Middle frontal gyrus (tissue), 1 donor: ENCODE results near the gene SEC14L1.
"Not testable (repeated sequence)": the region's sequence is repeated elsewhere in the genome, so short reads cannot be mapped to it uniquely, and the experiment has no call there.

Source experiments
- DNase-seq: peaks from one replicate; pipeline ENCODE4 v3.0.0-alpha.2; 2015; ENCODE audit warnings: low spot score; ENCODE audit errors: extremely low spot score

Gene SEC14L1

DNA sequence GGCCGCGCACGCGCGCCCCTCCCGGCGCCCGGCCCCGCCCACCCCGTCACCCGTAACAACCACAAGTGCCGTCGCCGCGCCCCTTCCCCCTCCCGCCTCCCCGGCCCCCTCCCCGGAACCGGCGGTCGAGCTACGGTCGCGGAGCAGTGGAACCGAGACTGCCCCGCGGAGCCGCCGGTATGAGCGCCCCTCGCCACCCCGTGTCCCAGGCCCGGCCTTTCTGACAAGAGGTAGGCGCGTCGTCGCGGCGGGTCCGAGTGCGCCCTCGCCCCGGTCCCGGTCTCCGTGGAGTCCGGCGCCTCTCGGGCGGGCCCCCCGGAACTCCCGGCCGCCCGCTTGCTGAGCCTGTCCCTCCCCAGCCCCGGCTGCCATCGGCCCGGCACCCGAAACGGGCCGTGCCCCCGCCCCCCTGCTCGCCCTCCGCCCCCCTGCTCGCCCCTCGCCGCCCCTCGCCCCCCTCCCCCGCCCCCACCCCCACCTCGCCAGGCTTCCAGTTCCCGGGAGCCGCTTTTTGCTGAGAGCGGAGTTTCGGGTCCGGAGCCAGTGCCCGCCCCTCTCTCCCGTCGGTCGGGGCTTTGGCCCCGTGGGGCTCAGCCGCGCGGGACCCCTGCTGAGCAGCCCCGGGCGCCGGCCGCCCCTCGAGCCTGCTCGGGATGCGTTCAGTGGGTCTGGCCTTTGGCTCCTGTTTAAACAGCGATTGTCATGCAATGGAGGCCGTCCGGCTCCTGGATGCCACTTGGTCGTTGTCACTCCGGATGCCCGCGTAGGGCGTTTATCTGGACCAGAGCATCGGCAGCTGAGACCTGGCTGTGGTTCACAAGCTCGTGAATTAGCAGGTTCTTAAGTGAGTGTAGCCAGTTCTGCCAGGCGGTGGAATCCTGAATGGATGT lies at the start of gene SEC14L1:
SEC14L1 (plus strand) TSS at position 92 of the 890 bp plus-strand sequence. CDS start 2,628 bp downstream, outside the sequence.
- DNase-seq: no peak

DNA sequence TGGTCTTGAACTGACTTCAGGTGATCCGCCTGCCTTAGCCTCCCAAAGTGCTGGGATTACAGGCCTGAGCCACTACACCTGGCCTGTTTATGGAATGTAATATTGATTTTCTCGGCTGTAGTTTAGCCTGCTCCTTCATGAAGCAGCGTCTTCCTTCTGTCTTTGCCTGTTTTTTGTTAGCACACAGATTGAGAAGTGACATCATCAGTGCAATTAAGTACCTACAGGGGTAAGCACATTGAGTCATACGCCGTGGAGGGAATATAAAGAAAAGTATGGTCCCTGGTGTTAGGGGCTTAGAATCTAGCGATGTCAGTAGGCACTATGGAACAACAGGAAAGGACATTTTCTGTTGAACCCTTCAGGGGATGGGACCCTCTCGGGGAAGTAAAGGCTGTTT lies 48.7 kb upstream of the SEC14L1 start:
- no peak for DNase-seq

DNA sequence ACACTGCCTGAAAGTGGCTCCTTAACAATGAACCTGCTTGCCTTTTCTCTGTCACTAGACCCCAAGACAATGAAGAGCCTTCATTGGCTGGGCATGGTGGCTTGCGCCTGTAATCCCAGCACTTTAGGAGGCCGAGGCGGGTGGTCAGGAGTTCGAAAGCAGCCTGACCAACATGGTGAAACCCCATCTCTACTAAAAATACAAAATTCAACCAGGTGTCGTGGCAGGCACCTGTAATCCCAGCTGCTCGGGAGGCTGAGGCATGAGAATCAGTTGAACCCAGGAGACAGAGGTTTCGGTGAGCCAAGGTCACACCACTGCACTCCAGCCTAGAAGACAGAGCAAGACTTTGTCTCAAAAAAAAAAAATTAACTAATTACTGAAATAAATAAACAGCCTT lies 45.3 kb upstream of the SEC14L1 start:
- DNase-seq: no peak

DNA sequence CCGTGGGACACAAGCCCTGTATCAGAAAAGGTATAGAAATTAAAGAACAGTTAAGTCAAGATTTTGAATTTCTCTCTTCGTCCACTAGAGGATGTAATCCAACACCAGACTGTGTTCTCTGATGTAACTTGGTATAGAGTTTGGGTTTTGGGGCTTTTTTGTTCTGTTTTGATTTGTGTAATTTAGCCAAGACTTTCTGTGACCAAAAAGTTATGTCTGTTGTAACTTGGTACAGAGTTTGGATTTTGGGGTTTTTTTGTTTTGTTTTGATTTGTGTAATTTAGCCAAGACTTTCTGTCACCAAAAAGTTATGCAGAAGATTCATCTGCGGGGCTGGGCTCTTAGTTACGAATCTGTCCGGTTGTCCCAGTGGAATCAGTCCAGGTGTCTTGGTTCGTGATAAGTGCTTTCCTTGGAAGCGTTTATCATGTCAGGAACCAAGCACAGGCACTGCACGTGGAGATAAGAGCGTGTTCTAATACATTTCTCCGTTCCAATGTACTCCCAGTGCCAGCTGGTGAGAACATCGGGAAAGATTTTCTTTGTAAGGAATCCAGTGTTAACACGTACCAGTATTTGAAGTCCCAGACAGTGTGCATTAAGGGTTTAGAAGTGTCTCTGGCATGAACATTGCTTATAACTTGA lies 44.1 kb upstream of the SEC14L1 start:
- peak; percentile 76 for DNase-seq

DNA sequence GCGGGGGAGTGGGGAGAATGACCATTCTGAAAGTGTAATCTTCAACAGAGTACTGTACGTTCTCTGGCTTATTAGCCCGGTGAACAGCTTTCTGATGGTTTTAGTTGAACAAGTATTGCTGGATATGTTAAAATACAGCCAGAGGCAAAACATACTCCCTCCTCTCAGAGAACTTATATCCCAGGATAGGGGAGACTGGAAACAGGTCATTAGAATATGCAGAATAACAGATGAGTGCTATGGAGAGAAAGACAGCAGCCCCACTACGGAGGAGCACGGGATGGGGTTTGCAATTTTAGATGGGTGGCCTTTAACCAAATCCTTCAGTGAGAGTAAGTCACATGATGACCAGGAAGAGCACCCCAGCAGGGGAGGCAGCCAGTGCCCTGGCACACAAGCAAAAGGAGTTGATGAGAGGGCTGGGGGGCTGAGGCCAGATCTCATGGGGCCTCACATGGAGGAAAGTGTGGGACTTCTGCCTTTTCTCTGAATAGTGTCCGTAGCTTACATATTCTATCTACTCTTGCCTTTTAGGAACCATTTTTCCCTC lies 43.1 kb upstream of the SEC14L1 start:
- no peak for DNase-seq

DNA sequence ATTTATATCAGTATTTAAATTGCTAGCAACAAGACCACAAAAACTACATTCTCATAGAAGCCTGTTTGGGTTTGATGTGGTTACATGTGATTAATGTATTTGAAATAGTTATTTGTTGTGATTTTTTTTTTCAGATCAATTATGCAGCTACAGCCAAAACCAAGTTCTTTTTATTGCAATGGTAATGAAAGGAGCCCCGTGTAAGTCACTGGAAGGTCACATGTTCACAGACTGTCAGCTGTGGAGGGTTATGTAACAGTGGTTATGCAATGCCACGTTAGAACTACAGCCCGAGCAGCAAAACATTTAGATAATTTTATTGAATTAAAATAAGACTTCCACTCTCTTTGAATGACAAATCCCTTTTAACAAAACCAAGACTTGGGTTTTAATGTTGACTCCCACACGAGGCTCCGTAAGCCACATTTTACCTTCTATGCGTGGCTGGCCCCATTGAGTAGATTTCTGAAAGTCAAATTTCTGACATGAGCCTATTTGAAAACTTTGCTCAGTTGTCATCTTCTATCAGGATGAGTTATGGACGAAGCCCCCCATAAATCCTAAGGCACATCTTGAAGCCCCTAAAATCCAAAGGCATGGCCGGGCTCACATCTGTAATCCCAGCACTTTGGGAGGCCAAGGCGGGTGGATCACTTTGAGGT lies 41.8 kb upstream of the SEC14L1 start:
- DNase-seq: peak; percentile 84

DNA sequence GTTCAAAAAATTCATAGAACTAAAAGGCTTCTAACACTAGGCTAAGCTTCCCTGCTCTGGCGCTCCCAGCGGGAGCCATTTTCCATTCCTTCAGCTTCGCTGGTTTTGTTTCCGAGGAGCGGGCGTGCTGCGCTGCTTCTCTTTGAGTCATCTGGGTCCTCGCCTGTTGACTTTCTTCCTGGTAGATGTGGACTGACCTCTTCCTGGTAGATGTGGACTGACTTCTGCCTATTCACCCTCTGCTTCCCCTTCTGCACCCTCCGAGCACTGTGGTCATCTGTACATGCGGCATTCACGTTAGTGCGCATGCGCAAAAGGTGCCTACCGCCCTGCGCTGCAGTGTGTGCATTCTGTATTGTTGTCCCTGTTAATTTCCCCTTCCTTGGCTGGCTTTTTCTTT lies 40.8 kb upstream of the SEC14L1 start:
- no peak for DNase-seq

DNA sequence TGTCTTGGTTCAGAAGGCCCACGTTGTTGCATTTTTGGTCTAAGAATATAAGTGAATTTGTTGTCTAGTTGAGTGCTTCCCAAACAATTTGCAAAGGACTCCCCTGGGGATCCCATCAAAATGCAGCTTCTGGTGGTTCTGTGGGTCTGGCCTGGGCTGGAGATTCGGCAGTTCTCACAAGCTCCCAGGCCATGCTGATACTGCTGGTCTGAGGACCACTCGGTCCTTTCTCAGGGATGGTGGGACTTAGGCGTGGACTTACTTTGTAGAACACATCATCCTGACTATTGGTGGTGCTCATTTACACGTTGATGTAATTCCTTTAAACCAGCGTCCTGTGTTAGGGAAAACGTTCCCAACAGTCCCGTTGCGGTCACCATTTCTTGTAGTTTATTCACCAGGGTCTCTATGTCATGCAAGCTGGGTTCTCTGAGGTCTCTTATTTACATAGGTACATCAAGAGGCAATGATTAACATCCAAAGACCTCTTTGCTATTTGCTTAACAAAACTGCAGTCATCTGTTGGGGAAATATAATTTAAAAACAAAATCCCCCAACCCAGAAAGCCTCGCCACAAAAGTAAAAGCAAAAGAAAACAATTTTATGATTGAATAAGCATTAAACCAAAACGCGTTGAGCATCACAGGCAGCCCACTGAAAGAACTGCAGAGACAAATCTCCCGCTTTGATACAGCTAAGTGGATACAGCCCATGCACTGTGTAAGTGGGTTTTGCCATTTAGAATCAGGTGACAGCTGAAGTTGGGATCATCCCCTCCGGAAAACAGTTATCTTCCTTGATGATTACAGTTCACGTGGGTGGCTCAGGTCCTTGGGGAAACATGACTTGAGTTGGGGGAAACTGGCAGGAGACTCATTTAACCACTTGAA lies 39.0 kb upstream of the SEC14L1 start:
- no peak for DNase-seq

DNA sequence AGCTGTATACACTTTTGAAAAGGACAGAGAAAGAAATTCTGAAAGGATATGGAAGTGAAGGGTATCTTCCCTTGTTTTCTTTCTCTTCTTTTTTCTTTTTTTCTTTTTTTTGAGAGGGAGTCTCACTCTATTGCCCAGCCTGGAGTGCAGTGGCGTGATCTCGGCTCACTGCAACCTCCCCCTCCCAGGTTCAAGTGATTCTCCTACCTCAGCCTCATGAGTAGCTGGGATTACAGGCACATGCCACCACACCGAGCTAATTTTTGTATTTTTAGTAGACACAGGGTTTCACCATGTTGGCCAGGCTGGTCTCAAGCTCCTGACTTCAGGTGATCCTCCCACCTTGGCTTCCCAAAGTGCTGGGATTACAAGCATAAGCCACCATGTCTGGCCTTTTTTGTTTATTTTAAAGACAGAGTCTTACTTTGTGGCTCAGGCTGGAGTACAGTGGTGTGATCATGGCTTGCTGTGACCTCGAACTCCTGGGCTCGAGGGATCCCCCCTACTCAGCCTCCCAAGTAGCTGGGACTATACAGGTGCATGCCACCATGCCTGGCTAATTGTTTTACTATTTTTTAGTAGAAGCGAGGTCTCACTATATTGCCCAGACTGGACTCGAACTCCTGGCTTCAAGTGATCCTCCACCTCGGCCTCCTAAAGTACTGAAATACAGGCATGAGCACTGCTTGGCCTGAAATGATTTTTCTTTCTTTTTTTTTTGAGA lies 38.2 kb upstream of the SEC14L1 start:
- DNase-seq: not testable (repeated sequence)

DNA sequence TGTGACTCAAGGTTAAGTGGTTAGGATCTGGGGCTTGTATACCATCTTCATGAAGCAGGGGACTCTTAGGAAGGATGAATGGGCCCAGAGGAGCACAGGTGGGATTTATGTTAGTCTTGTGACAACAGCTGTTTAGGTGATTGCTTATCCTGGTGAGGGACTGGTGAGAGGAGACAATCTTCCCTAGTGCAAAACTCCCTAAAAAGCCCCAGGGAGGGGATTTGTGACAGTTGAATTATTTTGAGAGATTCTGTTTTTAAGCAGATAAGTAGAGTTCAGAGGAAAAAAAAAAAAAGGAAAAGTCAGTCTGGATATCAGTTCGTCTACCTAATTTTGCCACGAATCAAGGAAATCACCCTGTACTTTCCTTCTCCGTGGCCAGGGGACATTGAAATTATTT lies 35.1 kb upstream of the SEC14L1 start:
- DNase-seq: no peak

DNA sequence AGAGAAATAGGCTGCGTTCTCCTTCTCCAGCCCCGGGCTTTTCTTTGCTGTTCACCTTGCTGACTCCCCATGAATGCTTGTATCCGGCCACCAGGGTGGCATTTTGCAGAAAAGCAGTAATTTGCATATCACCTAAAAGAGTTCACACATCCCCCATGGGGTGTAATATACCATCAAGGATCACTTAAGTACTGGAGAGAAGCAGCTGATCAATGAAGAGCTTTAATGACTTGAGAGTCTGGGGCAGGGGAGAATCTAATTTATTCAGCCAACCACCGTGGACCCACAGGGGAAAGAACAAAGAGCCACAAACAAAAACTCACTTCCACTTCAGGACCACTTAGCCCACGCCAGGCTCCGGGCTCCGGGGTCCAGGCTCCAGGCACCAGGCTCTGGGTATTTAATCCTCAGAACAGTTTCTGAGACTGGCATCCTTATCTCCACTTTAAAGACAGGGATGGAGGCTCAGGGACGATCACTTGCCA lies 33.9 kb upstream of the SEC14L1 start:
- DNase-seq: no peak

DNA sequence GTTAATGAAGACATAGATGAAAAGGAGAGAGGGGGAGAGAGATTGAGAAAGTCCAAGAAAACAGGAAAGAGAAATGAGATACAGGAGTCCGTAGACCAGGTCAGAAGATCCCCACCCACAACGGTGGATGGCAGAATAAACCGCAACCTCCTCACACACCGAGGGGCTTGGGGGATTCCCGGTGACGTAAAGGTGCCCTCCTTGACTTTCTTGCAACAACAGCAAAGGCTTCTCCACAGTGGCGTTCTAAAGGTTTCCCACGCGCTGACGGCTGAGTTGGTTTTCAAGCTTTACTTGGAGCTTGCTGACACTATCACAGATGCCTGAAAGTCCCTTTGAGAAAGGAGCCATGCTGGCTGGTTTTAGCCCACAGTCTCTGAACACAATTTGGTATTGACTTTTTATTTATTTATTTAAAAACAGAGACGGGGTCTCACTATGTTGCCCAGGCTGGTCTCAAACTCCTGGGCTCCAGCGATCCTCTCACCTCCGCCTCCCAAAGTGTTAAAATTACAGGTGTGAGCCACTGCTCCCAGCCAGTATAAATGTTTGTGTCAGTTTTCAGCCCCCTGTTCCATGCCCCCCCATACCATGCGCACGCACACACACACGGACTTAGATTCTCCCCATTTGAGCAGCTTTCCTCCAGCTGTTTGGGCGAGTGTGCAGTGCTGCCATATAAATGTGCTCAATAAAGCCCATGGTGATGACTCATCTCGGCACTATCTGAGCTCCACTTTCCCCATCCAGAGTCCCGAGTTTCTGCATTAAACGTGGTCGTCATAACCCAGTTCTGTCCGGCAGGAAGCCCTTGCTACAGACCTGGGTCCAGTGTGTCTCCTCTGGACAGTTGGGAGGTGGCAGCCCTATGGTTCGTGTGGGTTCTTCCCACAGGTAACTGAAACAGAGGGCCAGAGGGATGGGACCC lies 33.0 kb upstream of the SEC14L1 start:
- no peak for DNase-seq

DNA sequence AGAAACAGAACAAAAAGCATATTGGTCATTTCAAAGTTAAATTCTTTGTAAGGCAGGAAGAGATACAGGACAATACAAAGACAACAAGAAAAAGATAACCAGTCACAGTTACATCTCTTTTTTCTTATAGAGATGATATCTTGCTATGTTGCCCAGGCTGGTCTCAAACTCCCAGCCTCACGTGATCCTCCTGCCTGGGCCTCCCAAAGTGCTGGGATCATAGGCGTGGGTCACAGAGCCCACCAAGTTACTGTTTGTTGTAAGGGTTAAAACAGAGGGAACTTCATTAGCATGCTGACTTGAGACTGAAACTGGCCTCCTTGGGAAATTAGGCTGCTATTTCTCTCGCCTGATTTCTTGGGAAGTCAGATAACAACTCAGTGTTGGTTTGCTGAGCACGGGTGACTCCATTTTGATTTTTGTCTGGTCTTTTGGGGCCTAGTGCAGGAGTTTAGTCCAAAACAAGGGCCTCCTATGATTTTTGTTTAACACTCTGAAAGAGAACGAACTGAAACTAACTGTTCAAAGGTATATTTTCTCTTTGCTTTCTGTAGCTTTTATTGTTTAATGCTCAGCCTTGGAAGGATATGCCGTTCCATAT lies 31.5 kb upstream of the SEC14L1 start:
- DNase-seq: no peak

DNA sequence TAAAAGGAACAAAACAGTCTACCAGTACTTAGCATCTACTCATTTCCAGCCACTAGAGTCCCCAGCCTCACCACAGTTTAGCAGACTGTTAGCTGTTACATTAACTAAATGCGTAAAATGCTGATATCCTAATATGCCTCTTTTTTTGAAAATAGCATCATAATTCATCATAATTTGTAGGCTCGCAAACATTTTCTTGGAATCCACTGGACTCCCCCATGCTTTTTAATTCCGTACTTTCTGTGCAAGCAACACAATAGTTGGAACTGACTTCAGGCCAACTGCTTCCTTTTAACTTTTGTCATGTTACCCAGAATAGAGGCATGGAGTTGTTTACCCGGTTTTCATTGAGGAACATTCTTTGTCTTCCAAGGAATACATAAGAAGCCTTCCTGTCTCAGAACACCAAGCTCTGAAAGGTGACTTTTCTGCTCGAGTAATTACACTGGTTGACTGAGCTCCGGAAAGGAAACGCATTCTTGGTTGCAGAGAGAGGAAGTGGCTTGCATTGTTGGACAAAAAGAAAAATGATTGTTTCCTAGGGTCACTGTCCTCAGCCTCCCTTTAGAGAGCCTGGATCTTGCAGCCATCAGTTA lies 30.9 kb upstream of the SEC14L1 start:
- DNase-seq: no peak

DNA sequence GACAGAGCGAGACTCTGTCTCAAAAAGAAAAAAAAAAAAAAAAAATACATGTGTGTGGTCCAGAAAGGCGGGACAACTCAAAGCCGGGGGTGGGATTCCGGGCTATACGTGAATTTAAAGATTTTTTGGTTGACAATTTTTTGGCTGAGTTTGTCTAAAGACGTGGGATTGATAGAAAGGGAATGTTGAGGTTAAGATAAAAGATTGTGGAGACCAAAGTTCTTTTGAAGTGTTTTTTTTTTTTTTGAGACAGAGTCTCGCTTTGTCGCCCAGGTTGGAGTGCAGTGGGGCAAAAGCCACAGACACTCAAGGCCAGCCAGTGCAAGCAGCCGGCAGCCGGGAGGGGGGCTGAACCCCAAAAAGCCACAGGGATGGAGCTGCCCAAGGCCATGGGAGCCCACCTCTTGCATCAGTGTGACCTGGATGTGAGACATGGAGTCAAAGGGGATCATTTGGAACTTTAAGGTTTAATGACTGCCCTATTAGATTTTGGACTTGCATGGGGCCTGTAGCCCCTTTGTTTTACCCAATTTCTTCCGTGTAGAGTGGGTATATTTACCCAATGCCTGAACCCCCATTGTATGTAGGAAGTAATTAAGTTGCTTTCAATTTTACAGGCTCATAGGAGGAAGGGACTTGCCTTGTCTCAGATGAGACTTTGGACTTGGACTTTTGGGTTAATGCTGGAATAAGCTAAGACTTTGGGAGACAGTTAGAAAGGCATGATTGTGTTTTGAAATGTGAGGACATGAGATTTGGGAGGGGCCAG lies 29.4 kb upstream of the SEC14L1 start:
- DNase-seq: not testable (repeated sequence)

DNA sequence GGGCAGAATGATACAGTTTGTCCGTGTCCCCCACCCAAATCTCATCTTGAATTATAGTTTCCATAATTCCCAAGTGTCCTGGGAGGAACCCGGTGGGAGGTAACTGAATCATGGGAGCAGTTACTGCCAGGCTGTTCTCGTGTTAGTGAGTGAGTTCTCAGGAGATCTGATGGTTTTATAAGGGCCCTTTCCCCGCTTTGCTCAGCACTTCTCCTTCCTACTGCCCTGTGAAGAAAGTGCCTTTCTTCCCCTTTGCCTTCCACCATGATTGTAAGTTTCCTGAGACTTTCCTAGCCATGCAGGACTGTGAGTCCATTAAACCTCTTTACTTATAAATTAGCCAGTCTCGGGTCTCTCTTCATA lies 28.9 kb upstream of the SEC14L1 start:
- DNase-seq: no peak

DNA sequence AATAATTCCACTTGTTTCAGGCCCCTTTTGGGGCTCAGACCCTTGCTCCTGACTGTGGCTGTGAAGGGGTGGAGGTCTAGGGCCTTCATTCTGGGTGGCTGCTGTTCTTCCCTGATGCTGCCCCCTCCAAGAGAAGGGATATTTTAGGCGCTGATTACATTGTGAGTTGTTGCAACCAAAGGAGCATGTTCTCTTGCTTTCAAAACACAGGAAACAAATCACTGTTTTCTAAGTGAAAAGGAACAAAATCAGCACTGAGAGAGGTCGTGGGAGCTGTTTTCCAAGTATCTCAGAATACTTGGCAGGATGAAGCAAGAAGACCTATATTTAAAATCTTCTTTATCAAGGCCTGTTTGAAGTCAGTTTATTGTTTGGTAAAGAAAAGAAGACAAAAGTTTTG lies 25.3 kb upstream of the SEC14L1 start:
- DNase-seq: no peak

DNA sequence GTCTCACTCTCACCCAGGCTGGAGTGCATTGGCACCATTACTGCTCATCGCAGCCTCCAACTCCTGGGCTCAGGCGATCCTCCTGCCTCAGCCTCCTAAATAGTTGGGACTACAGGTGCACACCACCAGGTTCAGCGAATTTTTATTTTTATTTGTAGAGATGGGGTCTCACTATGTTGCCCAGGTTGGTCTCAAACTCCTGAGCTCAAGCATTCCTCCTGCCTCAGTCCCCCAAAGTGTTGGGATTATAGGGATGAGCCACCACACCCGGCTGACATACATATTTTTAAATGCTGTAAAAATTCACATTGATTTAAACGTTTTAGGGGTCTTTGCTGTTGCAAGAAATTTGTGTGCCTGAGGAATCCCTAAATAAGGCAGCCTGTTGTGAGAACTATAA lies 24.8 kb upstream of the SEC14L1 start:
- no peak for DNase-seq
